H1 (cell line): ENCODE results near the gene RAP2B. TPM values are rescaled to one million over a fixed set of nuclear protein-coding genes. Genes with fewer than 3 reads are reported as not detected.

ENCODE experiments used
- CHD2 ChIP-seq: IDR thresholded peaks from 2 replicates; pipeline ENCODE4 v1.6.1; 2012; ENCODE audit warnings: low read length, improper control_type of control experiment
- E2F6 ChIP-seq: IDR thresholded peaks from 2 replicates; pipeline ENCODE4 v1.6.1; 2012; ENCODE audit warnings: inconsistent platforms
- EP300 ChIP-seq, 2 experiments: IDR thresholded peaks; 1 replicate in 1 of 2; 2 replicates in 1 of 2; pipeline ENCODE4 v1.6.1; 2011 to 2012; ENCODE audit warnings: low read depth in 2 of 2, low read length in 2 of 2, mild to moderate bottlenecking in 2 of 2, borderline replicate concordance in 1 of 2, inconsistent platforms in 1 of 2, moderate library complexity in 1 of 2
- SIX5 ChIP-seq: IDR thresholded peaks from 2 replicates; pipeline ENCODE4 v1.6.1; 2011; ENCODE audit warnings: mild to moderate bottlenecking, low read depth, low read length
- polyA plus RNA-seq, 7 experiments: library from polyadenylated mRNA; depleted of rRNA in 3 of 7; stranded (reverse) in 5 of 7; unstranded in 2 of 7; fragments of >200 nt in 5 of 7; fragments of 200-250 nt in 2 of 7; gene quantifications; 1 replicate in 5 of 7; 2 replicates in 1 of 7; 4 replicates in 1 of 7; pipeline versions ENCODE4 v1.2.1 to v1.2.3, GENCODE V29; 2011 to 2013; ENCODE audit warnings: missing spikeins in 2 of 7, mixed read lengths in 2 of 7
- total RNA-seq: library from RNA; stranded (reverse); fragmentation: NEBNext Ultra II Directional; extraction: Animal tissue kit (Norgen Biotek cat#: 25700); gene quantifications from 2 replicates; pipeline ENCODE4 v1.2.1, GENCODE V29; 2021

The RAP2B gene
- total and polyA plus RNA-seq, 2 of the 8 experiments (the other 6 are each of a cell fraction or from before 2014, with no cell fraction given) = 7.5 to 20.3 TPM

- TF ChIP-seq CHD2 = no peak
- TF ChIP-seq EP300 (IDR thresholded peaks at IDR 0.05; ENCODE audit: borderline replicate concordance in 1 of 2, low read depth in 2 of 2, low read length in 2 of 2) = no peak
- no peak for TF ChIP-seq E2F6
- no peak for TF ChIP-seq SIX5
These were observed 31.6 kb upstream of the RAP2B start (continued) for GRCh38 chr3:153130312-153130977.
